Colonic mucosa (tissue), 4 donors: Measurements from ENCODE around the gene COPB2. TPM values are rescaled to one million over a fixed set of nuclear protein-coding genes. Genes with fewer than 3 reads are reported as not detected.
"Not testable (repeated sequence)": the region's sequence is repeated elsewhere in the genome, so short reads cannot be mapped to it uniquely, and the experiment has no call there.

Source experiments
- DNase-seq: peaks from one replicate; pipeline ENCODE4 v3.0.0-alpha.2; 2020
- H3K27ac ChIP-seq: fragments of 200-600 bp; one replicate; pipeline ENCODE4 v1.8.0; 2021
- H3K27me3 ChIP-seq: fragments of 200-600 bp; one replicate; pipeline ENCODE4 v1.8.0; 2021
- H3K36me3 ChIP-seq: fragments of 200-600 bp; one replicate; pipeline ENCODE4 v1.8.0; 2021
- H3K4me1 ChIP-seq: fragments of 200-600 bp; one replicate; pipeline ENCODE4 v1.8.0; 2021; ENCODE audit warnings: mild to moderate bottlenecking
- H3K4me3 ChIP-seq: fragments of 200-600 bp; one replicate; pipeline ENCODE4 v1.8.0; 2021
- H3K9ac ChIP-seq, 2 donors: one replicate each; pipeline ENCODE4 v1.7.0; 2013; ENCODE audit warnings: control low read depth in 2 of 2, low read depth in 2 of 2, low read length in 2 of 2
- H3K9me3 ChIP-seq: fragments of 200-600 bp; one replicate; pipeline ENCODE4 v1.8.0; 2021
- CTCF ChIP-seq: fragments of 200-600 bp; IDR thresholded peaks from one replicate; pipeline ENCODE4 v1.8.0; 2022; ENCODE audit warnings: antibody characterized with exemption, mild to moderate bottlenecking
- intact Hi-C: fragments of 100-400 bp; cut with DNase I; formaldehyde crosslinking; loops from one replicate; pipeline ENCODE4 v1.14.1; 2022
- total RNA-seq, 2 donors: library from RNA; stranded (reverse); fragmentation: NEBNext Ultra II Directional in 1 of 2; extraction: Animal tissue kit (Norgen Biotek cat#: 25700) in 1 of 2; gene quantifications; one replicate each; pipeline ENCODE4 v1.2.1, GENCODE V29; 2021
- donor health status: healthy.
- donor health status: DM: no; HTN: no; CAD: no.
- donor health status: DM: no; HTN: no; CAD: no.

Gene COPB2
- total RNA-seq, 2 donors from 2014 or later, result 153 to 162 TPM

DNA sequence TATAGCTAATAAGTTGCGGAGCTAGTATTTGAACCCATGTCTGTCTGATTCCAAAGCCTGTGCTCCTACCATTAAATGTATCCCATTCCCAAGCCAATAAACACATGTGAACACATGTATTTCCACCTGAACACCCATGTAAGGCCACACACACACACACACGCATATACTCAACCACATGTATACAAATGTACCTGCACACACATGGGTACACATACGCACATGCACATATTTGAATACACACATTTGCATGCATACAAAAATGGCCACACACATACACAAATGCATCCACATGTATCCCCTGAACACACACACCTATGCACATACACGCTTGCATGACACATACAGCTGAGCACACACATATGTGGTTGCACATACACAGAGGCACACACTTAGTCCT, 51.0 kb downstream of the COPB2 start:
- H3K27me3 ChIP-seq, result no peaks in the 10 kb centered on the region
- H3K9me3 ChIP-seq, result no peaks in the 10 kb centered on the region
- no peak overlapping the region for H3K4me3 ChIP-seq
- H3K36me3 ChIP-seq, result no peaks in the 10 kb centered on the region
- H3K27ac ChIP-seq, result no peak overlapping the region
- no peak for DNase-seq
- intact Hi-C loops, result no loop called here
- H3K9ac ChIP-seq, result no peak overlapping the region
- TF ChIP-seq CTCF, result no peak
- H3K4me1 ChIP-seq, result no peaks in the 10 kb centered on the region

GRCh38 chr3:139334675-139335074, 54.8 kb downstream of the COPB2 start:
- H3K4me1 ChIP-seq, H3K27ac ChIP-seq, intact Hi-C loops, H3K9ac ChIP-seq, H3K9me3 ChIP-seq, H3K27me3 ChIP-seq, H3K4me3 ChIP-seq, DNase-seq, H3K36me3 ChIP-seq: not testable (repeated sequence)

DNA sequence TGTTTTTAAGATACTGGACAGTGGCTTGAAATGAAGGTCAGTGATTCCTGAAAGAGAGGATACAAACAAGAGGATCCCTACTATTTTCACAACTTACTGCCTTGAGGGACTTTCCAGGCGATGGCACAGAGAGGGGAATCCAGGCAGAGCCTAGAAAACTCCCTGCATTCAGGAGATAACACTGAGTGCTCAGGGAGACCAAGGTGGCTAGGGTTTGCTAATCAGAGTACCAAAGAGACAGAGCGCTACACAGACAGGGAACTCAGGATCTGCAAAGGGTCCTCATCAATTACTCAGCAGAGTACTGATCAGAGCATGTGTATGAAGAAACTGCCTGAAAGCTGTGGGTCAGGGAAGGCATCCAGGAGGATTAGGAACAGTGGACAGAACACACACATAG, 57.4 kb downstream of the COPB2 start:
- H3K27ac ChIP-seq, result no peak overlapping the region
- no peak overlapping the region for H3K9ac ChIP-seq
- intact Hi-C loops, result no loop called here
- no peaks in the 10 kb centered on the region for H3K9me3 ChIP-seq
- peaks cover 9% of the 10 kb centered on the region for H3K27me3 ChIP-seq
- no peak for TF ChIP-seq CTCF
- no peak for DNase-seq
- no peaks in the 10 kb centered on the region for H3K36me3 ChIP-seq
- no peaks in the 10 kb centered on the region for H3K4me1 ChIP-seq
- H3K4me3 ChIP-seq, result no peak overlapping the region

DNA sequence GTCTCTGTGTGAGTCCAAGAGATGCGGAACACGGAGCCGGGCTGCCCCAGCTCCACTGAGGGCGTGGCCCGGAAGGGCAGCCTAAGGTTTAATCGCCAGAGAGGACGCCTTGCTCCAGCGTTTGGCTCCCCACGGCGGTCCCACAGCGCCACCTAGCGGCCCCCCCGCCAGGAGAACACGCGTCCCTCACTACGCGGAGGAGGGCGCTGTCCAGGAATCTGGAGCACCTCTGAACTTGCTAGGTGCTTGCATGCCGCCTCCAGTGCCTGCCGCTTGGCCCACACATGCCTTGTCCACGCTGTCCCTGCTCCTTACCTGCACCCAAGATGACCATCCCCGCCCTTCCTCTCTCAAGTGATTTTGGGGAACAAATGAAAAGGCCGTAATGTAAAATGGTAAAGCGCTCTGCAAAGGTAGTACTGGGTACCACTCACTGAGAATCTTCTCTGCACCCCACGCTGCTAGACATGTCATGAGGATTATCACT, 60.0 kb downstream of the COPB2 start:
- Histone ChIP-seq H3K27me3 (peaks cover 9% of the 10 kb centered on the region), H3K9me3 (no peaks in the 10 kb centered on the region), H3K9ac (no peak overlapping the region), H3K4me1 (no peaks in the 10 kb centered on the region), H3K27ac (no peak overlapping the region), H3K4me3 (no peak overlapping the region), H3K36me3 (no peaks in the 10 kb centered on the region)
- DNase-seq, result peak; percentile 92
- peak; percentile 99 for TF ChIP-seq CTCF
- intact Hi-C loops, result loop anchor here (2.0 to 5.0 kb wide), 2 partner anchors 219 to 387 kb away; no protein-coding TSS in a partner anchor

DNA sequence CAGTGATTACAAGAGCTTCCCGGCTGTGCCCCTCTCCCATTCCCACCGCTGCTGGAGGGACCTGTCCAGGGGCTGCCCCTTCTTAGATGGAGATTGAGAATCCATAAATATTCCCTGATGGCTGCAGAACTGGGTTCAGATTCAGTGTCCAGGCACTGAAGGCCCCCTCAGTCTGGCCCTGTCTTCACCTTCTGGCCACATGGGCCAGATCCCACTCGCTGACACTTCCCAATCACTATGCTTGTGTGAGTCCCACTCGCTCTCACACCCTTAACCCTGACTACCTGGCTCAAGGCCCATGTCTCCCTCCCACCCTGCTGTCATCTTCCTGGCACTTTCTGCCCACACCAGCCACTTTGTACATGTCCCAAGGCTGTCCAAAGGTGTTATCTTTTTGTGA, 61.1 kb downstream of the COPB2 start:
- no peak for TF ChIP-seq CTCF
- intact Hi-C loops, result loop anchor here (2.0 to 5.0 kb wide), 2 partner anchors 218 to 386 kb away; no protein-coding TSS in a partner anchor
- no peak overlapping the region for H3K9ac ChIP-seq
- H3K27me3 ChIP-seq, result peaks cover 9% of the 10 kb centered on the region
- H3K4me3 ChIP-seq, result no peak overlapping the region
- H3K36me3 ChIP-seq, result no peaks in the 10 kb centered on the region
- DNase-seq, result no peak
- no peaks in the 10 kb centered on the region for H3K9me3 ChIP-seq
- H3K27ac ChIP-seq, result no peak overlapping the region
- no peaks in the 10 kb centered on the region for H3K4me1 ChIP-seq

- no peaks in the 10 kb centered on the region for H3K9me3 ChIP-seq
- intact Hi-C loops, result loop anchor here (2.0 to 5.0 kb wide), 2 partner anchors 217 to 386 kb away; no protein-coding TSS in a partner anchor
- no peaks in the 10 kb centered on the region for H3K4me1 ChIP-seq
- TF ChIP-seq CTCF, result no peak
- H3K9ac ChIP-seq, result no peak overlapping the region
- no peak for DNase-seq
- peaks cover 9% of the 10 kb centered on the region for H3K27me3 ChIP-seq
- no peaks in the 10 kb centered on the region for H3K36me3 ChIP-seq
- H3K27ac ChIP-seq, result no peak overlapping the region
- no peak overlapping the region for H3K4me3 ChIP-seq
Observed at GRCh38 chr3:139327861-139328260, 61.6 kb downstream of the COPB2 start.
